ENCODE measurements around the gene ZNF70. TPM values are rescaled to one million over a fixed set of nuclear protein-coding genes. Genes with fewer than 3 reads are reported as not detected.

ZNF70 gene
- total RNA-seq, 4 donors from 2014 or later: 3.5 to 8.0 (median 5.5) TPM

DNA sequence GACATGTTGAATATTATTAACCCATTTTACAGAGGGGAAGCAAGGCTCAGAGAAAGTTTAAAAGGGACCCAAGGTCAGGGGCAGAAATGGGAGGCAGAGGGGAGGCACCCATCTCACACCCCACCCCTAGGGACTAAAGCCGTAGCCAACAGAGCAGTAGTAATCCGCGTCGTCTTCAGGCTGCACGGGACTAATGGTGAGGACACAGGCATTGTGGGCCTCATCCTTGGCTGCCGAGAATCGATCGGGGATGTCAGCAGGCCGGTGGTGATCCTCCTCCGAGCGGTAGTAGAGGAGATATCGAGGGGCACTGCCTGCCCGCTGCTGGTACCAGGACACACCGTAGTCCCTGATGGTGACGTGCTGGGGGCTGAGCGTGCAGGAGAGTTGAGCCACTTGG is 1.8 kb upstream of the ZNF70 start:
- H3K4me3 ChIP-seq: no peak overlapping the region
- H3K36me3 ChIP-seq: no peaks in the 10 kb centered on the region
- 96% methylated on average over 4 of the region's 16 CpGs; no CpG with 5 or more reads in 1 of the 2 donors for WGBS, 2 donors (ENCODE audit: low coverage in 1 of 2)
- no peaks in the 10 kb centered on the region for H3K27me3 ChIP-seq
- H3K27ac ChIP-seq: no peak overlapping the region
- TF ChIP-seq POLR2A (IDR thresholded peaks at IDR 0.05) (no peak), EP300 (IDR thresholded peaks at IDR 0.05) (no peak), POLR2AphosphoS5 (IDR thresholded peaks at IDR 0.05) (no peak)
- TF ChIP-seq, protein P1, sequence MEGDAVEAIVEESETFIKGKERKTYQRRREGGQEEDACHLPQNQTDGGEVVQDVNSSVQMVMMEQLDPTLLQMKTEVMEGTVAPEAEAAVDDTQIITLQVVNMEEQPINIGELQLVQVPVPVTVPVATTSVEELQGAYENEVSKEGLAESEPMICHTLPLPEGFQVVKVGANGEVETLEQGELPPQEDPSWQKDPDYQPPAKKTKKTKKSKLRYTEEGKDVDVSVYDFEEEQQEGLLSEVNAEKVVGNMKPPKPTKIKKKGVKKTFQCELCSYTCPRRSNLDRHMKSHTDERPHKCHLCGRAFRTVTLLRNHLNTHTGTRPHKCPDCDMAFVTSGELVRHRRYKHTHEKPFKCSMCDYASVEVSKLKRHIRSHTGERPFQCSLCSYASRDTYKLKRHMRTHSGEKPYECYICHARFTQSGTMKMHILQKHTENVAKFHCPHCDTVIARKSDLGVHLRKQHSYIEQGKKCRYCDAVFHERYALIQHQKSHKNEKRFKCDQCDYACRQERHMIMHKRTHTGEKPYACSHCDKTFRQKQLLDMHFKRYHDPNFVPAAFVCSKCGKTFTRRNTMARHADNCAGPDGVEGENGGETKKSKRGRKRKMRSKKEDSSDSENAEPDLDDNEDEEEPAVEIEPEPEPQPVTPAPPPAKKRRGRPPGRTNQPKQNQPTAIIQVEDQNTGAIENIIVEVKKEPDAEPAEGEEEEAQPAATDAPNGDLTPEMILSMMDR (IDR thresholded peaks at IDR 0.05): no peak
- no peaks in the 10 kb centered on the region for H3K9me3 ChIP-seq
- no peak for ATAC-seq
- peaks cover 0 to 30% (median 11%) of the 10 kb centered on the region in 3 donors for H3K4me1 ChIP-seq

DNA sequence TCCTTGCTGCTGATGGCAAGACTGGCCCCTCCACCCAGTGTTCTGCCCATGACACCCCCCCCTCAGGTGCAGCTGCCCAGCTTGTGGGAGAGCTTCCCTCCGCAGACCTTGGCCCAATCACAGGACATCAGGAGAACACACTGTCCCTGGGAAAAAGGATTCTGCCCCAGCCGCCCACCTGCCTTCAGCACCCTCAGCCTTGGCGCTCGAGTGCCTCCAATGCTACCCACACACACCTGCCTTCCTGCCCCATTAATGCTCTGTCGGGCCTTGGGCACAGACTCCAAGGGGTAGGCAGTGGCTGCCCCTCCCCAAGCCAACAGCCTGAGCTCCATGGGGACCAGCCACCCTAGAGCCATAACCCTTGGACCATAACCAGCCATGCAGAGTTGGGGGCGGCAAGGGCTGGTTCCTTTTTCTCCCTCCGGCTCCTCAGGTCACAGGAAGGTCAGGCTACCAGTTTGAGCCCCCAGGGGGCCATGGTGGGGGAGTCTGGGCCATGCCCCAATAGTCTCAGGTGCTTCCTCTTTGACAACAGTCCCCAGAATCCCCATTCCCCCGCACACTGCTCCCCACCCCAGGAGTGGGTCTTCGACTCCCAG is 1.3 kb upstream of the ZNF70 start:
- TF ChIP-seq EP300 (IDR thresholded peaks at IDR 0.05) (no peak), POLR2A (IDR thresholded peaks at IDR 0.05) (no peak), POLR2AphosphoS5 (IDR thresholded peaks at IDR 0.05) (no peak)
- TF ChIP-seq, protein P1 (IDR thresholded peaks at IDR 0.05): no peak
- Histone ChIP-seq H3K27ac (peak overlapping the region in 1 of 4 donors; percentile 89), H3K4me1 (peaks cover 0 to 30% (median 11%) of the 10 kb centered on the region in 3 donors), H3K4me3 (no peak overlapping the region), H3K27me3 (no peaks in the 10 kb centered on the region), H3K36me3 (no peaks in the 10 kb centered on the region), H3K9me3 (no peaks in the 10 kb centered on the region)
- 77 to 82% methylated on average over 2 to 5 of the region's 9 CpGs for WGBS, 2 donors (ENCODE audit: low coverage in 1 of 2)
- ATAC-seq: no peak

DNA sequence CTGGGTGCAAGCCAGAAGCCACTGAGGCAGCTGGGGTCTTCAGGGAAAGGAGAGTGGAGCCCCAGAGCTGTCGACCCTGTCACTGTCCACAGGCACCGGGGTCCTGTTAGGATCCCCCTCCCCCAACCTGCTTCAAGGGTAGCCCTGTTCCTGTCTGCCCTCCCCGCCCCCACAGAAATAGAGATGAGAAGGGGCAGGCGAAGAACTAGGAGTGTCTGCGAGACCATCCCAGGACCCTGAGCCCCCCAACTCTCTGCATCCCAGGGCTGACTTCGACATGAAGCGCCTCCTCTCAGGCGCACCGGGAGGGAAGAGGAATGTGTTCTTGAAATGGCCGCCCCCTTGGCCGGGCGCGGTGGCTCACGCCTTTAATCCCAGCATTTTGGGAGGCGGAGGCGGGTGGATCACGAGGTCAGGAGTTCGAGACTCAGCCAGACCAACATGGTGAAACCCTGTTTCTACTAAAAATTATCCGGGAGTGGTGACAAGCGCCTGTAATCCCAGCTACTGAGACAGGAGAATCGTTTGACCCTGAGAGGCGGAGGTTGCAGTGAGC is 607 bp upstream of the ZNF70 start:
- H3K4me3 ChIP-seq: peak overlapping the region; percentile 51 to 69
- H3K36me3 ChIP-seq: no peaks in the 10 kb centered on the region
- ATAC-seq: peak; percentile 32
- 69% methylated on average over 3 of the region's 22 CpGs; no CpG with 5 or more reads in 1 of the 2 donors for WGBS, 2 donors (ENCODE audit: low coverage in 1 of 2)
- no peaks in the 10 kb centered on the region for H3K9me3 ChIP-seq
- H3K4me1 ChIP-seq: peaks cover 0 to 30% (median 11%) of the 10 kb centered on the region in 3 donors
- no peaks in the 10 kb centered on the region for H3K27me3 ChIP-seq
- TF ChIP-seq POLR2A (IDR thresholded peaks at IDR 0.05) (no peak), POLR2AphosphoS5 (IDR thresholded peaks at IDR 0.05) (no peak), EP300 (IDR thresholded peaks at IDR 0.05) (no peak)
- TF ChIP-seq, protein P1 (IDR thresholded peaks at IDR 0.05): no peak
- H3K27ac ChIP-seq: peak overlapping the region; percentile 78 to 96 (median 90)

DNA sequence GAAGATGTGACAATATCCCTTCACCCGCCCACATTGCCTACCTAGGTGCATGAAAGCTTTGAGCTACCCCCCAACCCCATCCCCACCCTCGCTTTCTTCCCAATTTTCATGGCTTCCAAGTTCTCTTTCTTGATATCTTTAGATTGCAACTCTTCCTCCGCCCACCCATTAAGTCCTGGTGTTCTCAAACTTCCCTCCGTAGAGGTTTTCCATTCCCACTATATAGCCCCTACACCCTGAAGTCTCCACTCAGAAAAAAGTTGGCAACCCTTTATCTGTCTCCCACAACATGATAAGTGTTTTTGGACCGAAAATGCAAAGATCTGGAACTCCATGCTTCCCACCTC is 572 bp downstream of the ZNF70 start:
- no peak for ATAC-seq
- Histone ChIP-seq H3K4me3 (peak overlapping the region; percentile 51 to 69), H3K9me3 (no peaks in the 10 kb centered on the region), H3K27me3 (no peaks in the 10 kb centered on the region), H3K27ac (peak overlapping the region; percentile 9 to 96 (median 90)), H3K36me3 (peaks cover 0 to 5% of the 10 kb centered on the region in 2 donors), H3K4me1 (peaks cover 0 to 30% (median 11%) of the 10 kb centered on the region in 3 donors)
- 35 to 44% methylated on average over 5 of the region's 5 CpGs for WGBS, 2 donors (ENCODE audit: low coverage in 1 of 2)
- TF ChIP-seq EP300 (IDR thresholded peaks at IDR 0.05): no peak
- no peak for TF ChIP-seq POLR2AphosphoS5 (IDR thresholded peaks at IDR 0.05)
- TF ChIP-seq, protein P1 (IDR thresholded peaks at IDR 0.05): no peak
- TF ChIP-seq POLR2A (IDR thresholded peaks at IDR 0.05): no peak

DNA sequence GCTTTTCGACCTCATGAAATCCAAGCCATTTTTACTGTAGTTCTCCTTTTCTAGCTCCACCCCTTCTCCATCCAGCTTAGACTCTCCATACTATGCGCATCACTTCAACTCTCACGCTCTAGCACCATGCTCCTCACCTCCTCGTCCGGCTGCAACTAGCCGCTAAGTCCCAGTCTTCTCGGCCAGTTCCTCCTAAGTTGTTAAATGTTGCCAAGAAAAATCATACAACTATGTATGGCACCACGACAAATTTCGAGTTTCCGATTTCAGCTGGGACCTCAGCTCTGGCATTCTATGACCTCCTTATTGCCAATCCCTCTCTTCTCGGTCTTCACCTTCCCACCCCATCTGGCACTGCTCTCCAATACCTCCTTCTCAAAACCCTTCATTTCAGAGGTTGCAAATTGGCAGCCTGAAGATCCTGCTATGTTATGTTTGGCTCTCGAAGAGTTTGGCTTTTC is 1.0 kb downstream of the ZNF70 start:
- TF ChIP-seq, protein P1 (IDR thresholded peaks at IDR 0.05): no peak
- TF ChIP-seq POLR2A (IDR thresholded peaks at IDR 0.05): no peak
- no peak for TF ChIP-seq POLR2AphosphoS5 (IDR thresholded peaks at IDR 0.05)
- no peak for TF ChIP-seq EP300 (IDR thresholded peaks at IDR 0.05)
- H3K27me3 ChIP-seq: no peaks in the 10 kb centered on the region
- peaks cover 0 to 30% (median 11%) of the 10 kb centered on the region in 3 donors for H3K4me1 ChIP-seq
- peak overlapping the region in 1 of 2 donors; percentile 69 for H3K4me3 ChIP-seq
- WGBS, 2 donors (ENCODE audit: low coverage in 1 of 2): 56 to 65% methylated on average over 11 to 12 of the region's 12 CpGs
- ATAC-seq: no peak
- H3K27ac ChIP-seq: no peak overlapping the region
- no peaks in the 10 kb centered on the region for H3K9me3 ChIP-seq
- H3K36me3 ChIP-seq: peaks cover 0 to 10% of the 10 kb centered on the region in 2 donors

Data from gastroesophageal sphincter (tissue), 4 donors.